RWPE2 (cell line): ENCODE results near the gene EDC3.

ENCODE experiments used
- ATAC-seq: fragments of 200-7000 bp; cut with Tn5 transposase; 3 replicates; pipeline ENCODE4 v1.9.1; 2021; ENCODE audit warnings: low read depth
- DNase-seq: peaks from one replicate; pipeline ENCODE4 v3.0.0-alpha.2; 2020; ENCODE audit warnings: low spot score
- H3K27ac ChIP-seq: fragments of 450-650 bp; 2 replicates; pipeline ENCODE4 v1.5.1; 2017; ENCODE audit warnings: mild to moderate bottlenecking; ENCODE audit not compliant: poor library complexity, severe bottlenecking
- H3K27me3 ChIP-seq: fragments of 250-450 bp; sonication (Bioruptor Pico); 2 replicates; pipeline ENCODE4 v1.5.1; 2021; ENCODE audit warnings: mild to moderate bottlenecking, moderate library complexity; ENCODE audit not compliant: insufficient read depth, poor library complexity, severe bottlenecking
- H3K36me3 ChIP-seq: fragments of 250-450 bp; sonication (Bioruptor Pico); 2 replicates; pipeline ENCODE4 v1.5.1; 2020; ENCODE audit warnings: low read depth, mild to moderate bottlenecking, moderate library complexity
- H3K4me1 ChIP-seq: fragments of 250-450 bp; sonication (Bioruptor Pico); 2 replicates; pipeline ENCODE4 v1.5.1; 2021; ENCODE audit warnings: mild to moderate bottlenecking, moderate library complexity; ENCODE audit not compliant: insufficient read depth, poor library complexity, severe bottlenecking
- H3K4me3 ChIP-seq: fragments of 250-450 bp; sonication (Bioruptor Pico); 2 replicates; pipeline ENCODE4 v1.5.1; 2021; ENCODE audit warnings: mild to moderate bottlenecking, moderate library complexity; ENCODE audit not compliant: severe bottlenecking
- H3K9me3 ChIP-seq: fragments of 250-450 bp; sonication (Bioruptor Pico); 2 replicates; pipeline ENCODE4 v1.5.1; 2021; ENCODE audit warnings: mild to moderate bottlenecking, moderate library complexity; ENCODE audit not compliant: severe bottlenecking
- CTCF ChIP-seq: fragments of 450-650 bp; IDR thresholded peaks from one replicate; pipeline ENCODE4 v1.5.1; 2017; ENCODE audit warnings: mild to moderate bottlenecking, moderate library complexity; ENCODE audit not compliant: poor library complexity, severe bottlenecking

Gene EDC3

GRCh38 chr15:74709892-74710291 lies 14.1 kb upstream of the EDC3 start:
- no peak for ATAC-seq
- no peaks in the 10 kb centered on the region for H3K4me1 ChIP-seq
- TF ChIP-seq CTCF = no peak
- no peak for DNase-seq
- no peak overlapping the region for H3K4me3 ChIP-seq
- H3K27me3 ChIP-seq = no peaks in the 10 kb centered on the region
- no peak overlapping the region for H3K27ac ChIP-seq
- H3K36me3 ChIP-seq = no peaks in the 10 kb centered on the region
- no peaks in the 10 kb centered on the region for H3K9me3 ChIP-seq

GRCh38 chr15:74709011-74709410 lies 13.2 kb upstream of the EDC3 start:
- Histone ChIP-seq H3K9me3 (no peaks in the 10 kb centered on the region), H3K4me1 (no peaks in the 10 kb centered on the region), H3K27ac (no peak overlapping the region), H3K36me3 (no peaks in the 10 kb centered on the region), H3K27me3 (no peaks in the 10 kb centered on the region), H3K4me3 (no peak overlapping the region)
- no peak for TF ChIP-seq CTCF
- DNase-seq = no peak
- ATAC-seq = peak; percentile 66

GRCh38 chr15:74696808-74697207 lies 984 bp upstream of the EDC3 start:
- Histone ChIP-seq H3K4me1 (peaks cover 4% of the 10 kb centered on the region), H3K27ac (no peak overlapping the region), H3K9me3 (no peaks in the 10 kb centered on the region), H3K36me3 (peaks cover 4% of the 10 kb centered on the region; the same call in 1 of the 2 replicates), H3K27me3 (no peaks in the 10 kb centered on the region), H3K4me3 (peak overlapping the region; percentile 89)
- TF ChIP-seq CTCF = no peak
- ATAC-seq (no peak), DNase-seq (no peak)

GRCh38 chr15:74696398-74696729 lies 540 bp upstream of the EDC3 start:
- Histone ChIP-seq H3K4me3 (peak overlapping the region; percentile 89), H3K27me3 (no peaks in the 10 kb centered on the region), H3K27ac (peak overlapping the region; percentile 29), H3K4me1 (peaks cover 4% of the 10 kb centered on the region), H3K36me3 (peaks cover 4% of the 10 kb centered on the region; the same call in 1 of the 2 replicates), H3K9me3 (no peaks in the 10 kb centered on the region)
- ATAC-seq = peak; percentile 30
- no peak for DNase-seq
- TF ChIP-seq CTCF = no peak

- peaks cover 15% of the 10 kb centered on the region; the same call in 1 of the 2 replicates for H3K36me3 ChIP-seq
- no peak for TF ChIP-seq CTCF
- no peaks in the 10 kb centered on the region for H3K9me3 ChIP-seq
- H3K27ac ChIP-seq = no peak overlapping the region
- ATAC-seq (no peak), DNase-seq (no peak)
- no peaks in the 10 kb centered on the region for H3K27me3 ChIP-seq
- H3K4me1 ChIP-seq = peaks cover 4% of the 10 kb centered on the region
- H3K4me3 ChIP-seq = no peak overlapping the region
Measured at GRCh38 chr15:74692327-74692726, 3.5 kb downstream of the EDC3 start.
